ENCODE measurements around the gene IFT80. TPM values are rescaled to one million over a fixed set of nuclear protein-coding genes. Genes with fewer than 3 reads are reported as not detected.

Gene IFT80
- total and polyA plus RNA-seq, 9 of the 15 experiments (the other 6 are each of a cell fraction or from before 2014, with no cell fraction given), result 6.7 to 21.1 (median 16.4) TPM

- DNase-seq (ENCODE audit: extremely low read depth in 1 of 4, low spot score in 3 of 4) (no peak), FAIRE-seq (no peak), ATAC-seq (no peak)
- Histone ChIP-seq H3K9me3 (replicated peaks; ENCODE audit: control insufficient read depth, insufficient read depth, low read depth, low read length) (no peaks in the 10 kb centered on the region), H3K36me3 (ENCODE audit: control insufficient read depth, insufficient read depth, low read length) (no peaks in the 10 kb centered on the region), H4K20me1 (replicated peaks; ENCODE audit: control insufficient read depth, insufficient read depth, low read length) (no peaks in the 10 kb centered on the region), H3K4me2 (ENCODE audit: insufficient read depth, low read length) (no peak overlapping the region), H3K79me2 (ENCODE audit: control insufficient read depth, insufficient read depth, low read length) (no peaks in the 10 kb centered on the region), H3K27ac (ENCODE audit: extremely low read depth, low read depth, low read length) (no peak overlapping the region), H3K4me1 (replicated peaks in 1 of 2; ENCODE audit: control insufficient read depth in 2 of 2, insufficient read depth in 2 of 2, low read length in 2 of 2) (no peaks in the 10 kb centered on the region), H3K9ac (ENCODE audit: insufficient read depth in 1 of 2, low read depth in 2 of 2, low read length in 2 of 2) (no peak overlapping the region), H3K4me3 (no peak overlapping the region), H3K9me1 (ENCODE audit: control insufficient read depth, insufficient read depth, low read length) (no peaks in the 10 kb centered on the region), H3K27me3 (ENCODE audit: control insufficient read depth in 2 of 2, insufficient read depth in 2 of 2, low read length in 2 of 2) (no peaks in the 10 kb centered on the region), H2AFZ (ENCODE audit: low read depth, low read length) (no peak overlapping the region)
- POLR2A ChIA-PET, result no interaction called here
- CTCF ChIA-PET (ENCODE audit: low intra/inter-chr PET ratio), result no interaction called here
- 33% methylated on average over 5 of the region's 5 CpGs for WGBS (ENCODE audit: insufficient coverage, low coverage, missing lambda C conversion rate)
- intact Hi-C loops (cut with micrococcal nuclease), result no loop called here
- TF ChIP-seq, protein P1, sequence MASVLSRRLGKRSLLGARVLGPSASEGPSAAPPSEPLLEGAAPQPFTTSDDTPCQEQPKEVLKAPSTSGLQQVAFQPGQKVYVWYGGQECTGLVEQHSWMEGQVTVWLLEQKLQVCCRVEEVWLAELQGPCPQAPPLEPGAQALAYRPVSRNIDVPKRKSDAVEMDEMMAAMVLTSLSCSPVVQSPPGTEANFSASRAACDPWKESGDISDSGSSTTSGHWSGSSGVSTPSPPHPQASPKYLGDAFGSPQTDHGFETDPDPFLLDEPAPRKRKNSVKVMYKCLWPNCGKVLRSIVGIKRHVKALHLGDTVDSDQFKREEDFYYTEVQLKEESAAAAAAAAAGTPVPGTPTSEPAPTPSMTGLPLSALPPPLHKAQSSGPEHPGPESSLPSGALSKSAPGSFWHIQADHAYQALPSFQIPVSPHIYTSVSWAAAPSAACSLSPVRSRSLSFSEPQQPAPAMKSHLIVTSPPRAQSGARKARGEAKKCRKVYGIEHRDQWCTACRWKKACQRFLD (CRISPR knock-in tag; IDR thresholded peaks at IDR 0.05), result no peak
- TF ChIP-seq E2F4 (CRISPR knock-in tag; IDR thresholded peaks at IDR 0.05; ENCODE audit: low read depth) (no peak), BRCA1 (IDR thresholded peaks at IDR 0.05) (no peak), BRCA1 (CRISPR knock-in tag; IDR thresholded peaks at IDR 0.05) (no peak), TFAM (CRISPR knock-in tag; conservative IDR thresholded peaks at IDR 0.05) (no peak), MTA2 (IDR thresholded peaks at IDR 0.05; ENCODE audit: low read depth) (no peak), BCL6 (CRISPR knock-in tag; IDR thresholded peaks at IDR 0.05) (no peak), ZNF436 (CRISPR knock-in tag; IDR thresholded peaks at IDR 0.05) (no peak), ZNF175 (CRISPR knock-in tag; IDR thresholded peaks at IDR 0.05; ENCODE audit: low read depth) (no peak), CHCHD3 (CRISPR knock-in tag; IDR thresholded peaks at IDR 0.05) (no peak), KLF6 (CRISPR knock-in tag; IDR thresholded peaks at IDR 0.05; ENCODE audit: borderline replicate concordance) (no peak), RNF2 (IDR thresholded peaks at IDR 0.05) (no peak), ZNF239 (CRISPR knock-in tag; IDR thresholded peaks at IDR 0.05) (no peak), ZNF324 (CRISPR knock-in tag; IDR thresholded peaks at IDR 0.05) (no peak), NFIX (CRISPR knock-in tag; IDR thresholded peaks at IDR 0.05; ENCODE audit: low read depth) (no peak)
- TF ChIP-seq, protein P2, sequence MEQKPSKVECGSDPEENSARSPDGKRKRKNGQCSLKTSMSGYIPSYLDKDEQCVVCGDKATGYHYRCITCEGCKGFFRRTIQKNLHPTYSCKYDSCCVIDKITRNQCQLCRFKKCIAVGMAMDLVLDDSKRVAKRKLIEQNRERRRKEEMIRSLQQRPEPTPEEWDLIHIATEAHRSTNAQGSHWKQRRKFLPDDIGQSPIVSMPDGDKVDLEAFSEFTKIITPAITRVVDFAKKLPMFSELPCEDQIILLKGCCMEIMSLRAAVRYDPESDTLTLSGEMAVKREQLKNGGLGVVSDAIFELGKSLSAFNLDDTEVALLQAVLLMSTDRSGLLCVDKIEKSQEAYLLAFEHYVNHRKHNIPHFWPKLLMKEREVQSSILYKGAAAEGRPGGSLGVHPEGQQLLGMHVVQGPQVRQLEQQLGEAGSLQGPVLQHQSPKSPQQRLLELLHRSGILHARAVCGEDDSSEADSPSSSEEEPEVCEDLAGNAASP (IDR thresholded peaks at IDR 0.05), result no peak
- TF ChIP-seq, protein P3, sequence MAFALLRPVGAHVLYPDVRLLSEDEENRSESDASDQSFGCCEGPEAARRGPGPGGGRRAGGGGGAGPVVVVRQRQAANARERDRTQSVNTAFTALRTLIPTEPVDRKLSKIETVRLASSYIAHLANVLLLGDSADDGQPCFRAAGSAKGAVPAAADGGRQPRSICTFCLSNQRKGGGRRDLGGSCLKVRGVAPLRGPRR (CRISPR knock-in tag; IDR thresholded peaks at IDR 0.05), result no peak
- no TSS peak for BruUV-seq (replicated peaks)
- in situ Hi-C loops (cut with MboI), result no loop called here
These were observed 107.6 kb downstream of the IFT80 start for GRCh38 chr3:160291290-160291908.

All from K562 (cell line).